ENCODE data around the gene EFCAB5.
"Not testable (repeated sequence)": the region's sequence is repeated elsewhere in the genome, so short reads cannot be mapped to it uniquely, and the experiment has no call there.

Gene EFCAB5

GRCh38 chr17:30086896-30087295, 145.5 kb downstream of the EFCAB5 start:
- H3K18ac ChIP-seq (ENCODE audit: low read length) = no peak overlapping the region
- H2AK5ac ChIP-seq (ENCODE audit: low read length) = no peak overlapping the region
- no peak overlapping the region for H4K5ac ChIP-seq (ENCODE audit: low read length)
- no peak overlapping the region for H3K4ac ChIP-seq (ENCODE audit: low read depth, low read length)
- no peak overlapping the region for H3K23ac ChIP-seq (ENCODE audit: low read length)
- H3K4me2 ChIP-seq (ENCODE audit: low read length) = no peak overlapping the region
- no peak overlapping the region for H3K9ac ChIP-seq (ENCODE audit: low read length)
- H3K79me1 ChIP-seq (ENCODE audit: low read length) = no peaks in the 10 kb centered on the region
- no peak overlapping the region for H2BK5ac ChIP-seq (ENCODE audit: low read length)
- no peaks in the 10 kb centered on the region for H3K36me3 ChIP-seq (ENCODE audit: control insufficient read depth, insufficient read depth, low read length)
- H2BK15ac ChIP-seq (replicated peaks; ENCODE audit: low read depth) = no peak overlapping the region
- no peak overlapping the region for H3K27ac ChIP-seq (ENCODE audit: low read depth, low read length)
- no peak overlapping the region for H3K56ac ChIP-seq (ENCODE audit: low read length)
- no peak overlapping the region for H2BK120ac ChIP-seq (ENCODE audit: low read depth, low read length)
- H3K79me2 ChIP-seq (ENCODE audit: control insufficient read depth, insufficient read depth, low read length) = no peaks in the 10 kb centered on the region
- no peaks in the 10 kb centered on the region for H3K27me3 ChIP-seq (ENCODE audit: insufficient read depth, low read length, poor library complexity)
- H3K4me1 ChIP-seq (ENCODE audit: control insufficient read depth, low read depth, low read length) = no peaks in the 10 kb centered on the region
- no peak for DNase-seq
- no CpG with 5 or more reads among the region's 2 CpGs for WGBS (ENCODE audit: extremely low coverage, insufficient coverage, low lambda C conversion rate)
- no peak overlapping the region for H4K8ac ChIP-seq (ENCODE audit: low read depth, low read length)
- no peak overlapping the region for H3K4me3 ChIP-seq (ENCODE audit: low read length)

DNA sequence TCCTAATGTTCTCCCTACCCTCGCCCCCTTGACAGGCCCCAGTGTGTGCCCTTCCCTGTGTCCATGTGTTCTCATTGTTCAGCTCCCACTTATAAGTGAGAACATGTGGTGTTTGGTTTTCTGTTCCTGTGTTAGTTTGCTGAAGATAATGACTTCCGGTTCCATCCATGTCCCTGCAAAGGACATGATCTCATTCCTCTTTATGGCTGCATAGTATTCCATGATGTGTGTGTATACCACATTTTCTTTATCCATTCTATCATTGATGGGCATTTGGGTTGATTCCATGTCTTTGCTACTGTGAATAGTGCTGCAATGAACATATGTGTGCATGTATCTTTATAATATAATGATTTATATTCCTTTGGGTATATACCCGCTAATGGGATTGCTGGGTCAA, 146.0 kb downstream of the EFCAB5 start:
- not testable (repeated sequence) for H3K56ac ChIP-seq (ENCODE audit: low read length); H2BK15ac ChIP-seq (replicated peaks; ENCODE audit: low read depth); H4K5ac ChIP-seq (ENCODE audit: low read length); H2AK5ac ChIP-seq (ENCODE audit: low read length); H3K18ac ChIP-seq (ENCODE audit: low read length); H4K8ac ChIP-seq (ENCODE audit: low read depth, low read length); H3K4me1 ChIP-seq (ENCODE audit: control insufficient read depth, low read depth, low read length); DNase-seq; H3K9ac ChIP-seq (ENCODE audit: low read length); H3K27ac ChIP-seq (ENCODE audit: low read depth, low read length); H3K23ac ChIP-seq (ENCODE audit: low read length); H3K4ac ChIP-seq (ENCODE audit: low read depth, low read length); H3K36me3 ChIP-seq (ENCODE audit: control insufficient read depth, insufficient read depth, low read length); H3K4me3 ChIP-seq (ENCODE audit: low read length); H3K79me2 ChIP-seq (ENCODE audit: control insufficient read depth, insufficient read depth, low read length); H3K4me2 ChIP-seq (ENCODE audit: low read length); H2BK5ac ChIP-seq (ENCODE audit: low read length); H2BK120ac ChIP-seq (ENCODE audit: low read depth, low read length); H3K27me3 ChIP-seq (ENCODE audit: insufficient read depth, low read length, poor library complexity); H3K79me1 ChIP-seq (ENCODE audit: low read length)
- whole genome bisulfite sequencing (ENCODE audit: extremely low coverage, insufficient coverage, low lambda C conversion rate) = no CpG with 5 or more reads among the region's 3 CpGs

DNA sequence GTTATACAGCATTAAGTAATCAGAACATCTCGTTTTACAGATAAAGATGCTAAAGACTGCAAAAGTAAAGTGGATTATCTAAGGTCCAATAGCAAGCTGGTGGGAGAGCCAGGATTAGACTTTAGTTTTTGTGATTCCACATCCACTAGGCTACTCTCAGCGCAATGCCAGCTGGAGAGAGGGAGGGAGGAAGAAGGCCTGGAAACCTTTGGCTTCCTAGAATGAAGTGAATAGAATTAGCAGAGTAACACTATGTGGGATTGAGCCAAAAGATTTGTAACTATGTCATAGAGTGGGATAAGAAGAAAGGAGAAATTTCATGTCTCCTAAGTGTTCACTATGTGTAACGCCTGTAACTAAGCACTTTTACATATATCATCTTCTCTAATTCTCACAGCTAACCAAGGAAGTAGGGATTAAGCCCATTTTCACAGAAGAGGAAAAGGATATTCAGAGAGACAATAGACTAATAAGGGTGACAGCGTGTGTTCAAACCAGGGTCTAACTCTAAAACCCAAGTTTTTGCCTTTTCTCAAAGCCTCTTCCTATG, 149.8 kb downstream of the EFCAB5 start:
- Histone ChIP-seq H3K4me1 (ENCODE audit: control insufficient read depth, low read depth, low read length) (no peaks in the 10 kb centered on the region), H3K4ac (ENCODE audit: low read depth, low read length) (no peak overlapping the region), H4K8ac (ENCODE audit: low read depth, low read length) (no peak overlapping the region), H3K79me2 (ENCODE audit: control insufficient read depth, insufficient read depth, low read length) (no peaks in the 10 kb centered on the region), H3K9ac (ENCODE audit: low read length) (no peak overlapping the region), H2BK120ac (ENCODE audit: low read depth, low read length) (no peak overlapping the region), H2BK5ac (ENCODE audit: low read length) (no peak overlapping the region), H3K4me2 (ENCODE audit: low read length) (no peak overlapping the region), H4K5ac (ENCODE audit: low read length) (no peak overlapping the region), H3K18ac (ENCODE audit: low read length) (no peak overlapping the region), H2AK5ac (ENCODE audit: low read length) (no peak overlapping the region), H3K36me3 (ENCODE audit: control insufficient read depth, insufficient read depth, low read length) (no peaks in the 10 kb centered on the region), H3K79me1 (ENCODE audit: low read length) (no peaks in the 10 kb centered on the region), H3K56ac (ENCODE audit: low read length) (no peak overlapping the region), H2BK15ac (replicated peaks; ENCODE audit: low read depth) (no peak overlapping the region), H3K4me3 (ENCODE audit: low read length) (no peak overlapping the region), H3K27me3 (ENCODE audit: insufficient read depth, low read length, poor library complexity) (no peaks in the 10 kb centered on the region), H3K23ac (ENCODE audit: low read length) (no peak overlapping the region), H3K27ac (ENCODE audit: low read depth, low read length) (no peak overlapping the region)
- no peak for DNase-seq
- WGBS (ENCODE audit: extremely low coverage, insufficient coverage, low lambda C conversion rate) = no CpG with 5 or more reads among the region's 4 CpGs

- WGBS (ENCODE audit: extremely low coverage, insufficient coverage, low lambda C conversion rate) = no CpG with 5 or more reads among the region's 6 CpGs
- H3K4me3 ChIP-seq (ENCODE audit: low read length) = no peak overlapping the region
- H3K79me1 ChIP-seq (ENCODE audit: low read length) = no peaks in the 10 kb centered on the region
- no peak overlapping the region for H3K18ac ChIP-seq (ENCODE audit: low read length)
- H3K56ac ChIP-seq (ENCODE audit: low read length) = no peak overlapping the region
- no peak overlapping the region for H2BK5ac ChIP-seq (ENCODE audit: low read length)
- H4K5ac ChIP-seq (ENCODE audit: low read length) = no peak overlapping the region
- H3K4me2 ChIP-seq (ENCODE audit: low read length) = no peak overlapping the region
- no peak overlapping the region for H3K27ac ChIP-seq (ENCODE audit: low read depth, low read length)
- no peak overlapping the region for H2BK120ac ChIP-seq (ENCODE audit: low read depth, low read length)
- H3K27me3 ChIP-seq (ENCODE audit: insufficient read depth, low read length, poor library complexity) = no peaks in the 10 kb centered on the region
- H3K4ac ChIP-seq (ENCODE audit: low read depth, low read length) = no peak overlapping the region
- H3K23ac ChIP-seq (ENCODE audit: low read length) = no peak overlapping the region
- H2AK5ac ChIP-seq (ENCODE audit: low read length) = no peak overlapping the region
- H2BK15ac ChIP-seq (replicated peaks; ENCODE audit: low read depth) = no peak overlapping the region
- no peaks in the 10 kb centered on the region for H3K79me2 ChIP-seq (ENCODE audit: control insufficient read depth, insufficient read depth, low read length)
- H3K36me3 ChIP-seq (ENCODE audit: control insufficient read depth, insufficient read depth, low read length) = no peaks in the 10 kb centered on the region
- no peak overlapping the region for H3K9ac ChIP-seq (ENCODE audit: low read length)
- no peak for DNase-seq
- H3K4me1 ChIP-seq (ENCODE audit: control insufficient read depth, low read depth, low read length) = no peaks in the 10 kb centered on the region
- H4K8ac ChIP-seq (ENCODE audit: low read depth, low read length) = no peak overlapping the region
Measured at GRCh38 chr17:30091771-30092170, 150.3 kb downstream of the EFCAB5 start.

- H3K79me2 ChIP-seq (ENCODE audit: control insufficient read depth, insufficient read depth, low read length) = no peaks in the 10 kb centered on the region
- H3K4me2 ChIP-seq (ENCODE audit: low read length) = no peak overlapping the region
- no peaks in the 10 kb centered on the region for H3K79me1 ChIP-seq (ENCODE audit: low read length)
- H2BK15ac ChIP-seq (replicated peaks; ENCODE audit: low read depth) = no peak overlapping the region
- H2BK120ac ChIP-seq (ENCODE audit: low read depth, low read length) = no peak overlapping the region
- no peaks in the 10 kb centered on the region for H3K36me3 ChIP-seq (ENCODE audit: control insufficient read depth, insufficient read depth, low read length)
- no peak overlapping the region for H3K4me3 ChIP-seq (ENCODE audit: low read length)
- H2BK5ac ChIP-seq (ENCODE audit: low read length) = no peak overlapping the region
- no peak overlapping the region for H4K8ac ChIP-seq (ENCODE audit: low read depth, low read length)
- no peak overlapping the region for H3K56ac ChIP-seq (ENCODE audit: low read length)
- no peak overlapping the region for H3K18ac ChIP-seq (ENCODE audit: low read length)
- no peak overlapping the region for H3K27ac ChIP-seq (ENCODE audit: low read depth, low read length)
- H3K27me3 ChIP-seq (ENCODE audit: insufficient read depth, low read length, poor library complexity) = no peaks in the 10 kb centered on the region
- no peak overlapping the region for H2AK5ac ChIP-seq (ENCODE audit: low read length)
- no peak overlapping the region for H3K23ac ChIP-seq (ENCODE audit: low read length)
- no peak for DNase-seq
- no peaks in the 10 kb centered on the region for H3K4me1 ChIP-seq (ENCODE audit: control insufficient read depth, low read depth, low read length)
- no peak overlapping the region for H3K9ac ChIP-seq (ENCODE audit: low read length)
- no peak overlapping the region for H3K4ac ChIP-seq (ENCODE audit: low read depth, low read length)
- H4K5ac ChIP-seq (ENCODE audit: low read length) = no peak overlapping the region
Measured at GRCh38 chr17:30092886-30093285, 151.5 kb downstream of the EFCAB5 start.

DNA sequence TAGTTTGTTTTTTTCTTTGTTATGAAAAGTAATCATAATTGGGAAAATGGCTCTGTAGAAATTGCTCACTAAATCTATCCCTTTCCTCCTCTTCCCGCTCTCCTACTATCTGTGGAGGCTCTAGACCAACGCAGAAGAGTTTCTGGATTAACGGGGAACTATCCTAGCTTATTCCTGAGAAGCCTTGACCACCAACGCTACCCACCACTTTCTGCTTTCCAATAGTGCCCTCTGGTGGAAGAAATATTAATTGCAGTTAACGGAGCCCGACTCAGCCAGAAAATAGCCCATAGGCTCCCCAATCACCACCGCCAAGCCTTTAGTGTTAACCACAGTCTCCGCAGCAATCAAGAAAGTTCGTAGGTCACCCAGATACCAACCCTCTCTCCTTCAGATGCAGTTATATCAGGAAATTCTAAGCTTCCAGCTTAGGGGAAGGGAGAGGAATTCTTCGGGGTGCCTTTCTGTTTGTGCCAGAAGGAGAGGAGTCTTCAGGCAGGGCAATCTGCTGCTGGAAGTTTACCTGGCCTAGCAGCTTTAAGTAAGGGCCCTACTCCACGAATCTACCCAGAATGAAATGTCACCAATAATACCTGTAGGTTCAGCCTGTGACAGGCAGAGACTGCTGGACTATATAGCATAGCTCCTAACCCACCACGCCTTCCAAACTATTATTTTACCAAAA, 152.2 kb downstream of the EFCAB5 start:
- Histone ChIP-seq H3K4me2 (ENCODE audit: low read length) (no peak overlapping the region), H3K9ac (ENCODE audit: low read length) (no peak overlapping the region), H3K56ac (ENCODE audit: low read length) (no peak overlapping the region), H3K23ac (ENCODE audit: low read length) (no peak overlapping the region), H4K8ac (ENCODE audit: low read depth, low read length) (no peak overlapping the region), H3K4me1 (ENCODE audit: control insufficient read depth, low read depth, low read length) (no peaks in the 10 kb centered on the region), H3K18ac (ENCODE audit: low read length) (no peak overlapping the region), H2BK120ac (ENCODE audit: low read depth, low read length) (no peak overlapping the region), H3K4me3 (ENCODE audit: low read length) (no peak overlapping the region), H3K36me3 (ENCODE audit: control insufficient read depth, insufficient read depth, low read length) (no peaks in the 10 kb centered on the region), H2BK5ac (ENCODE audit: low read length) (no peak overlapping the region), H4K5ac (ENCODE audit: low read length) (no peak overlapping the region), H2AK5ac (ENCODE audit: low read length) (no peak overlapping the region), H3K79me1 (ENCODE audit: low read length) (no peaks in the 10 kb centered on the region), H3K27me3 (ENCODE audit: insufficient read depth, low read length, poor library complexity) (no peaks in the 10 kb centered on the region), H2BK15ac (replicated peaks; ENCODE audit: low read depth) (no peak overlapping the region), H3K27ac (ENCODE audit: low read depth, low read length) (no peak overlapping the region), H3K79me2 (ENCODE audit: control insufficient read depth, insufficient read depth, low read length) (no peaks in the 10 kb centered on the region), H3K4ac (ENCODE audit: low read depth, low read length) (no peak overlapping the region)
- DNase-seq = peak; percentile 82
- WGBS (ENCODE audit: extremely low coverage, insufficient coverage, low lambda C conversion rate) = no CpG with 5 or more reads among the region's 12 CpGs

Data from mesendoderm (in vitro differentiated cells).